Measurements from ENCODE around the gene MATR3.

The MATR3 gene

GRCh38 chr5:139374909-139375308 lies 81.4 kb downstream of the MATR3 start:
- peaks cover 13% of the 10 kb centered on the region for H3K4me1 ChIP-seq (ENCODE audit: control insufficient read depth, insufficient read depth, low read length, unreplicated experiment)
- H3K79me2 ChIP-seq (ENCODE audit: control insufficient read depth, insufficient read depth, low read length, unreplicated experiment), result no peaks in the 10 kb centered on the region
- H2AFZ ChIP-seq (ENCODE audit: low read length, unreplicated experiment), result no peak overlapping the region
- no peaks in the 10 kb centered on the region for H3K27me3 ChIP-seq (ENCODE audit: insufficient read depth, low read length)
- no peak overlapping the region for H3K4me3 ChIP-seq (ENCODE audit: low read depth, low read length)
- no peak overlapping the region for H3K27ac ChIP-seq (ENCODE audit: low read depth, low read length)
- peaks cover 11% of the 10 kb centered on the region; the same call in 1 of the 2 replicates for H3K36me3 ChIP-seq (ENCODE audit: insufficient read depth, low read length)

GRCh38 chr5:139376364-139376763 lies 82.8 kb downstream of the MATR3 start:
- H3K79me2 ChIP-seq (ENCODE audit: control insufficient read depth, insufficient read depth, low read length, unreplicated experiment), result no peaks in the 10 kb centered on the region

GRCh38 chr5:139377226-139377625 lies 83.7 kb downstream of the MATR3 start:
- Histone ChIP-seq H3K27ac (ENCODE audit: low read depth, low read length) (no peak overlapping the region), H3K79me2 (ENCODE audit: control insufficient read depth, insufficient read depth, low read length, unreplicated experiment) (no peaks in the 10 kb centered on the region), H3K36me3 (ENCODE audit: insufficient read depth, low read length) (no peaks in the 10 kb centered on the region), H3K4me3 (ENCODE audit: low read depth, low read length) (no peak overlapping the region), H2AFZ (ENCODE audit: low read length, unreplicated experiment) (no peak overlapping the region), H3K27me3 (ENCODE audit: insufficient read depth, low read length) (no peaks in the 10 kb centered on the region), H3K4me1 (ENCODE audit: control insufficient read depth, insufficient read depth, low read length, unreplicated experiment) (peaks cover 13% of the 10 kb centered on the region)

More at GRCh38 chr5:139376364-139376763, 82.8 kb downstream of the MATR3 start:
- no peak overlapping the region for H3K27ac ChIP-seq (ENCODE audit: low read depth, low read length)
- H3K36me3 ChIP-seq (ENCODE audit: insufficient read depth, low read length), result peaks cover 7% of the 10 kb centered on the region; the same call in 1 of the 2 replicates
- no peak overlapping the region for H3K4me3 ChIP-seq (ENCODE audit: low read depth, low read length)
- H2AFZ ChIP-seq (ENCODE audit: low read length, unreplicated experiment), result no peak overlapping the region
- H3K4me1 ChIP-seq (ENCODE audit: control insufficient read depth, insufficient read depth, low read length, unreplicated experiment), result peaks cover 13% of the 10 kb centered on the region
- H3K27me3 ChIP-seq (ENCODE audit: insufficient read depth, low read length), result no peaks in the 10 kb centered on the region

DNA sequence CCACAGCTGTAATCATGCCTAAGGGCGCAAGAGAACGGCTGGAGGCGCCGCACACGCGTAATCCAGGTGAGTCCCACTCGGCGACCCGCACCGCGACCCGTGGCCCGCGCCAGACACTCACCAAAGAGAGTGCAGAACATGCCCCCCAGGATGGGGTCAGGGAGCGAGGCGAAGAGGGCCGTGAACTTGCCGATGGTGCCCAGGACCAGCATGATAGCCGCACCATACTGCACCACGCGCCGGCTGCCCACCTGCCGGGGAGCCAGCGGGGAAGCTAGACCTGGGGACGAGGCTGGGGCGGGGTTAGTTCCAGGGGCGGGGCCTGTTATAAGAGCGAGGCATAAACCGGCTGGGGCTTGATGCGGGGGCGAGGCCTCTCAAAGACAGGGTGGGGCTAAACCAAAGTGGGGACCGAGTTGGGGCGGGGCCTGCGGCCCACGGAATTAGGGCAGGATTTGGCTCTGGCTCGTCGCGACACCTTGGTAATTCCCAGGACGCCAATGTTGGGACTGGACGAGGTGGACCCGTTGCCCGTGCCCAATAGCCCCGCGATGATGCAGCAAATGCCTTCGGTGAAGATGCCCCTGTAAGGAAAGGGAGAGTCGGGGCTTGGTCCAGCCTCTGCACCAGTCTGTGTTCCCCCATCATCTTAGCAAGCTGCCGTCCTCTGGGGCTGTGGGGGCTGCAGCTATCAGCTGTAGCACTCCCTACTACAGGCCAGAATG lies 84.7 kb downstream of the MATR3 start:
- H3K4me1 ChIP-seq (ENCODE audit: control insufficient read depth, insufficient read depth, low read length, unreplicated experiment), result peaks cover 9% of the 10 kb centered on the region
- H3K4me3 ChIP-seq (ENCODE audit: low read depth, low read length), result no peak overlapping the region
- no peaks in the 10 kb centered on the region for H3K79me2 ChIP-seq (ENCODE audit: control insufficient read depth, insufficient read depth, low read length, unreplicated experiment)
- H3K27me3 ChIP-seq (ENCODE audit: insufficient read depth, low read length), result no peaks in the 10 kb centered on the region
- H2AFZ ChIP-seq (ENCODE audit: low read length, unreplicated experiment), result no peak overlapping the region
- H3K36me3 ChIP-seq (ENCODE audit: insufficient read depth, low read length), result no peaks in the 10 kb centered on the region
- no peak overlapping the region for H3K27ac ChIP-seq (ENCODE audit: low read depth, low read length)

GRCh38 chr5:139378941-139379361 lies 85.4 kb downstream of the MATR3 start:
- no peak overlapping the region for H3K27ac ChIP-seq (ENCODE audit: low read depth, low read length)

GRCh38 chr5:139379626-139380449 lies 86.3 kb downstream of the MATR3 start:
- Histone ChIP-seq H3K4me3 (ENCODE audit: low read depth, low read length) (no peak overlapping the region), H3K4me1 (ENCODE audit: control insufficient read depth, insufficient read depth, low read length, unreplicated experiment) (peaks cover 6% of the 10 kb centered on the region), H3K79me2 (ENCODE audit: control insufficient read depth, insufficient read depth, low read length, unreplicated experiment) (no peaks in the 10 kb centered on the region), H2AFZ (ENCODE audit: low read length, unreplicated experiment) (no peak overlapping the region), H3K36me3 (ENCODE audit: insufficient read depth, low read length) (no peaks in the 10 kb centered on the region), H3K27ac (ENCODE audit: low read depth, low read length) (no peak overlapping the region), H3K27me3 (ENCODE audit: insufficient read depth, low read length) (no peaks in the 10 kb centered on the region)

More at GRCh38 chr5:139378941-139379361, 85.4 kb downstream of the MATR3 start:
- peaks cover 2% of the 10 kb centered on the region for H3K4me1 ChIP-seq (ENCODE audit: control insufficient read depth, insufficient read depth, low read length, unreplicated experiment)
- no peak overlapping the region for H2AFZ ChIP-seq (ENCODE audit: low read length, unreplicated experiment)
- no peaks in the 10 kb centered on the region for H3K79me2 ChIP-seq (ENCODE audit: control insufficient read depth, insufficient read depth, low read length, unreplicated experiment)
- H3K4me3 ChIP-seq (ENCODE audit: low read depth, low read length), result no peak overlapping the region
- no peaks in the 10 kb centered on the region for H3K36me3 ChIP-seq (ENCODE audit: insufficient read depth, low read length)
- no peaks in the 10 kb centered on the region for H3K27me3 ChIP-seq (ENCODE audit: insufficient read depth, low read length)
